NCI-H69 (cell line): ENCODE measurements around the gene SZRD1.
A peak's percentile ranks its signal among the peaks of the same experiment; 100 is the strongest.

Experiments used
- DNase-seq: peaks from one replicate; lab custom pipeline; 2025; lab: John Stamatoyannopoulos, UW

Gene SZRD1

DNA sequence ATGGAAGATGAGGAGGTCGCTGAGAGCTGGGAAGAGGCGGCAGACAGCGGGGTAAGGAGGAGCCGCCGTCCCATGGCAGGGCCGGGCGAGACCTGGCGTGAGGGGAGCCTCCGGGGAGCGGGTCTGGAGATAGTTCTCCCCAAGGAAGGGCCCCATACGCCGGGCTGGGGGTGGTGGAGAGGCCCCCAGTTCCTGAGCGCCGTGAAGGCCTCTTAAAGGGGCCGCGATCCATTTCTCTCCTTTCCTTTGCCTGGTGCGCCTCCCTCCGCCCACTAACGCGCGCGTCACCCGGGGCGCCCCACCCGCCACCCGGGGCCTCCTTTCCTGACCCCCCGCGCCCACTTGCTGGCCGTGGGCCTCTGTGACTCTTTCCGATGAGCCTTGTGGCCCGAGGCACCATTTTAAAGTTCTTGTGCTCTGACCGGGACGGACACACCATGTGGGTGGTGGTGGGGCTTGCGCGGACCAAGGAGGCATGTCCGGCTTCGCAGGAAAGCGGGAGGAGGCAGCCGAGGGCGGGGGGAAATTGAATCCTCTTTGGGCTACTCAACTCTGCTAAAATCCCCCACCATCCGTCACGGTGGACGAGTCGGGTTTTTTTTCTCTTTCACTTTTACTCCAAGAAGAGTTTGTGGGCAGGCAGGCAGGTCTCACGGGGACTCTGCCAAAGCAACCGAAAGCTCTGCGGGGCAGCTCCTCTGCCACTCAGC is 371 bp downstream of the SZRD1 start:
- peak; percentile 80 for DNase-seq

DNA sequence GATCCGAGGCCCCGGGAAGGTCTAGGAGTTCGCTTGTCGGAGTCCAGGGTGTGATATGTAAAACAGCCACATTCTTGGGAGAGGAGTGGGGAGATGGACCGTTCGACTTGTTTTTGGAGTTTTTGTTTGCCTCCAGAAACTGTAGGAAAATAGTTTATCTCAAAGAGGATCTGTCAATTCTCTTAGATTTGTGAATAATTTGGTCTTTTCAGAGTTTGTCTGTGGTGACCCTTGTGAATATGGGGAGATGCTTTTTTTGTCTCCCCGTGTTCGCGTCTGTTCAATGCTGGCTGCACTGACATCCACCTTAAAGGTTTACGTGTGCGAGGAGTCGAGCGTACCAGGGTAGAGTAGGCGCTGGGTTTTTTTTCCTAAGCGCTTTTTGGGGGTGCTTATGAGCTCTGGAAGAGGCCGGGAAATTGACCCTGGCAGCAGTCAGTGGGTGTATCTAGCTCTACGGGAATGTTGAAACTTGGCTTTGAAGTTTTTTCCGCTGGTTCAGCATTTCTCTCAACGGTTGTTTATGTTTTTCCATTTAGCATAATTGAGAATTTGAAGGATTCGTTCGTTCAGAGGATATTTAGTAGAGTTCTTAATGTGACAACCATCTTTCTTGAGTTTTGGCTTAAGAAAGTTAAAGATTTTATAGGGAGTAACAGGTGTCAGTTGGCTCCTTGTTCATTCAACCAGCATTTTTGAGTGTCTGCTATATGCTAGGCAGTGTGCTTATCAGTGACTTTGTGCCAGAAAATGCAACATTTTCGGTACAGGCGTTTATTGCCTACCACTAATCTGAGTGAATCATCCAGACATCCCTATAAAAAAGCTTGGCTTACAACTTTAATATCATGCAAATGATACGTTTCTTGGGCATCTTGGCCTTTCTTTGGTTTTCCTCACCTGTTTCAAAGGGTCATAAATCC is 1.2 kb downstream of the SZRD1 start:
- peak; percentile 3 for DNase-seq

DNA sequence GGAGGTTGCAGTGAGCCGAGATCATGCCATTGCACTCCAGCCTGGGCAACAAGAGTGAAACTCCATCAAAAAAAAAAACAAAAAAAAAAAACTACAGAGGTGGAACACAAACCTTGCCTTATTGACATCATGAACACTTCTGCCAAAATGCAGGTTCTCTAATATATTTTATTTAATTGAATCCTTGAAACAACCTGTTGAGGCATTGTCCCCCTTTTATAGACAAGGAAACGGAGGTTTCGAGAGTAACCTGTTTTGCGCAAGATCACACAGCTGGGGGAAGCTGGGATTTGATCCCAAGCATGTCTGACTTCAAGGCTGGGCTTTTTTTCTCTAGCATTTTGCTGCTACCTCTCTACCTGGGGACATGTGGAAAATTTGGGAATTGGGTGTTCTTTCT is 2.8 kb downstream of the SZRD1 start:
- no peak for DNase-seq

DNA sequence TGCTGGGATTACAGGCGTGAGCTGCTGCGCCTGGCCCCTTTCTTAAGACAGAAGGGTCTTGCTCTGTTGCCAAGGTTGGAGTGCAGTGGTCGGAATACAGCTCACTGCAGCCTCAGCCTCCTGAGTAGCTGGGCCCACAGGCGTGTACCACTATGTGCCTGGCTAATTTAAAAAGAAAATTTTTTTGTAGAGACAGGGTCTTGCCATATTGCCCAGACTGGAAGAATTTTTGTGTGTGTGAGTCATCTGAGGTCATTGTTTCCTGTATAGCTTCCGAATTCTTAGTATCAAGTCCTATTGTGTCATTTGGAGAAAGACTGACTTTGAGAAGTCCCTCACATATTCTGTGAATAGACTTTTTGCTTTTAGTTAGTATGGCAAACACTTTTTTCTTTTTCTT is 4.7 kb downstream of the SZRD1 start:
- no peak for DNase-seq

DNA sequence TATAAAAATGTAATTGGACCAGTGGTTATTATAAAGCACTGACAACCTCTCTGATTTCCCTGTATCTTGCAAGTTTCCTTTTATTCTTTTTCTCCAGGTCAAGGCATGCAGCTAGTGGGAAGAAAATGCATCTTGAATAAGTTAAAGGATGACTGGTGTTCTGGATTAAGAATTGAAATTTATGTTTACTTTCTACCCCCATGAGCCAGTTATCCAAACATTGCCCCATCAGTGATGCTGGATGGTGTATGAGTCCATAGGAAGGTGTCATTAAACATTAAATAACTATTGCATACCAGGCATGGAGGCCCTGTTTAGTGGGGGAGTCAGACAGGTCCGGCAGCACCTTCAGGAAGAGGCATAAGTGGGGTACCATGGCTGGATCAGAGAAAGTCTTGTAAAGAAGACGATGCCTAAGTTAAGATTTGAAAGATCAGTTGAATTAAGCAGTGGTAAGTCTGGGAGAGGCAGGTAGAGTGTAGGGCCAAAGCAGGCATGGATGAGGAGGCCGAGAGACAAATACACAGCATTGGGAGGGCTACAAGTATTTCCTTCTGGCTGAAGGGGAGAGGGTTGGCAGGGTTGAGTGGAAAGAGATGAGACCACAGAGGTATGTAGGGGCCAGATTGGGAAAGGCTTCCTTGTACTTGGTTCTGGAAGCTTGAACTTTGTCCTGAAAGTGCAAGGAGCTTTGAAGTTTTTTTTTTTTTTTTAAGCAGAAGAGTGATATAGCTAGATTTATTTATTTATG is 5.7 kb downstream of the SZRD1 start:
- no peak for DNase-seq

DNA sequence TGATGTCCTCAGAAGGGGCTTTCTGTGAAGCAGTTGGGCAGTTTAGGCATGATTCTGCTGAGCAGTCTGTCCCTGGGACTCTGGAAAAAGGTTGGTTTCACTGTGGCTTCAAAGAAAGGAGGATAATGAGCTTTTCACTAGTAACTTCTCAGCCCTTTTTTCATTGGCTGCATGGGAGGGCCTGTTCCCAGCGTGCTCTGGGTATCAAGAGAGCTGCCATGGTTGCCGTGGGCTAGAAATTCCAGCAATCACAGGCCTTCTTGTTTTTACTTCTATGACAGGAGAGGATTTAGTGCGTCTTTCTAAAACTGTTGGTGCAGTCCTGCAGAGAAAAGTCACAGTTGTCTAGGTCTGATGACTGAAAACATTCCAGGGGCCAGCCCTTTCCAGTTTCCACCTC is 7.2 kb downstream of the SZRD1 start:
- no peak for DNase-seq

DNA sequence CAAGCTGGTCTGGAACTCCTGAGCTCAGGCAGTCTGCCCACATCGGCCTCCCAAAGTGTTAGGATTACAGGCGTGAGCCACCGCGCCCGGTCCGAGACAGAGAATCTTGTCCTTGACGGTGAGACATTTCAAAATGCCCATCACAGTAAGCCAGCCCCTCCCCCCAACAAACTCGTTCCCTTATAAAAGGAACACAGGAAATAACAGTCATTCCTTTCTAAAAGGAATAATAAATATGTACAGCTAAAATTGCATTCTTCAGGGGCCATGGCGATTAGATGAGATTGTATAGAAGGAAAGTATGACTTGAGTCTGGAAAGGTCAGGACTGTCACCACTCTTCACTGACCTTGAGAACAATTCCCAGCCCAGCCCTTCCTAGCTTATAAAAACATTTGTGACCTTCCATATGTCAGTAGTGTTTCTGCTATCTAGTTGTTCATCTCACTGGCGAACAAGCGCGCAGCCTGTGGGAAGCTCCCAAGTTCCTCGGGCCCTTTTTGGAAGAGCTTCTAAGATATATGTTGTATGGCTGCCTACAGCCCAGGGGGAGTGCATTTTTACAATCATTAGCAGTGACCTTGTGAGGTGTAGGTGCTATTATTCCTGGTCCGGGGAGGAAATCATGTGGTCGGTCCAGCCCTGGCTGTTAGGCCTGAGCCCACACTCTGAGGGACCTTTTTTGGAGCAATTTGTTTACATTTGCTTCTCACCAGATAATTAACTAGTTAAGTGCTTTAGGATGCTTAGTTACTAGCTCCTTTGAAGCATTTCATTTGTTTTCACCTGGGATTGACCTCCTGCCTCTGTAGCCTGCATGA is 8.7 kb downstream of the SZRD1 start:
- peak; percentile 45 for DNase-seq

DNA sequence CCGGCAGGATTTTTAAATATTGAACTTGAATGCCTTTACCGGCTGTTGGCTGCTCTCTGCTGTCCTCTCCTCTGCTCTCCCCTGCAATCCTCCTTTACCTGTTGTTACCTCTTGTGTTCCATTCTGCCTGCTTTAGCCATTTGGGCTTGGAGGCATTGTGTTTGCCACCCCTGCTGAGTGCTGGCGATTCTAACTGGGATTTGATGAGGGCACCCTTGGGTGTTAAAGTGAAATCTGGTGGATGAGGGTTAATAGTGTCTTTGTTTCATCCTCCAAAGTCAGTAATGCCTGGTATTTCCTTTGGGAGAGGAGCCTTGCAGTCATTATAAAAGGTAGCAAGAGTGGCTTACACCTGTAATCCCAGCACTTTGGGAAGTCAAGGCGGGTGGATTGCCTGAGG is 9.9 kb downstream of the SZRD1 start:
- peak; percentile 28 for DNase-seq

DNA sequence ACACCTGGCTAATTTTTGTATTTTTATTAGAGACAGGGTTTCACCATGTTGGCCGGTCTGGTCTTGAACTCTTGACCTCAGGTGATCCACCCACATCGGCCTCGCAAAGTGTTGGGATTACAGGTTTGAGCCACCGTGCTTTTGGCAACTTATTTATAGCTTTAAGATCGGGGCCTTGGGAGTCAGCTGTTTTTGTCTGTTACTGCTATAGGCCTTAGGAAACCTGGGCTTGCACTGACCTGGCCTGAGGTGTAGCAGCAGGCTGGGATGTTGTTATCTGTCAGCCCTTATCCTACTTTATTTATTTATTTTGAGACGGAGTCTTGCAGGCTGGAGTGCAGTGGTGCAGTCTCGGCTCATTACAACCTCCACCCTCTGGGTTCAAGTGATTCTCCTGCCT is 11.4 kb downstream of the SZRD1 start:
- DNase-seq = no peak

DNA sequence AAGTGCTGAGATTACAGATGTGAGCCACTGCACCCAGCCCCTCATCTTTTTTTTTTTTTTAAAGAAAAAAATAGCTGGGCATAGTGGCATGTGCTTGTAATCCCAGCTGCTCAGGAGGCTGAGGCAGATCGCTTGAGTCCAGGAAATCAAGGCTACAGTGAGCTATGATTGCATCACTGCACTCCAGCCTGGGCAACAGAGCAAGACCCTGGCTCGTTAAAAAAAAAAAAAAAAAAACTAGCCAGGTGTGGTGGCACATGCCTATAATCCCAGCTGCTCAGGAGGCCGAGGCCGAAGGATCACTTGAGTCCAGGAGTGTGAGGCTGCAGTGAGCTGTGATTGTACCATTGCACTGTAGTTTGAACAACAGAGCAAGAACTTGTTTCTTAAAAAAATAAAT is 13.8 kb downstream of the SZRD1 start:
- no peak for DNase-seq

DNA sequence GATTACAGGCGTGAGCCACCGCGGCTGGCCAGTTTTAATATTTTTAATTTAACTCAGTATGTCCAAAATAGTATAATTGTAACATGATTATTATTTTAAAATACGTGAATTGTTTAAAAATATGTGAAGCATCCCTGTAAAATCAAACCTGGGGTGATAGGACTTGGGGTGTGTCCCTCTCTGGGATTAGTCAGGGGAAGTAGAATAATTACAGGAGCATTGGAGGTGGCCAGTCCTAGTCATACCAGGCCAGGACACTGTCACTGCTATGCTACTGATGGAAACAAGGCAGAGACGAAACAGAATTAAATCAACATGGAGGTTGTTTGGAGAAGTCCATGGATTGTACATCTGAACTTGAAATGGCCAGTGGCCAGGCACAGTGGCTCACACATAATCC is 16.8 kb downstream of the SZRD1 start:
- DNase-seq = no peak

DNA sequence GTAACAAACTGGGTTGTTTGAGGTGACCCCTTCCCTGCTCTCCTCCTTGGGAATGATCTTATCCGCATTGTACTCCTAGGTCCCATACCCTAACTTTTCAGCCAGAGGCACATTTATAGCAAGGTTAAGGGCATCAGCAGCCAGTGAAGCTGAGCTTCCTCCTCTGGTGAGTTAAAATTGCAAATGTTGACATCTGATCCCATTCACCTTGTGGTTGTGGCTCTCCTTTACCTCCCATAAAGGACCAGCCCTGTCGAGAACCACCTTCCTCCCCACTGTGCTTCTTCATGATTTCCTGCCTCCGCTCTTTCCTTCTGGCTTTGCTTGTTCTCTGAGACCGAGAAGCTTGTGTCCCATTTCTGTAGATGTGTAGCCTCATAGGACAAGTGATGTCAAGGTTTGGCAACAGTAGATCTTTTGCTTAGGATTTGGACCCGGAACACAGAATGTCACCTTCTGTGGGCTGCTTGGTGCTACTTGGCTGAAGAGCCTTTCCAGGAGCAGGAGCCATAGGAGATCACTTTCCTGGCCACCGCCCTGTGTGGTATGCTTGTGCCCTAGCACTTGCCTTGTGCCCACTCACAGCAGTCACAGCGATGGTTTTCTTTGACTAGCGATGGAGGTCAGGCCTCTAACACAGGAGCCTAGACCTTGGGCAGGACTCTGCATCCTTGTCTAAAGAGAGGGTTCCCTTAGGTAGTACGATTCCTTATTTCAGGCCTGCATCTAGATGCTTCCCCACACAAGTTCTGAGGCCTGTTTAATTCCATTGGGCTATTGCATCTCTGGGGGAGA is 18.8 kb downstream of the SZRD1 start:
- no peak for DNase-seq

DNA sequence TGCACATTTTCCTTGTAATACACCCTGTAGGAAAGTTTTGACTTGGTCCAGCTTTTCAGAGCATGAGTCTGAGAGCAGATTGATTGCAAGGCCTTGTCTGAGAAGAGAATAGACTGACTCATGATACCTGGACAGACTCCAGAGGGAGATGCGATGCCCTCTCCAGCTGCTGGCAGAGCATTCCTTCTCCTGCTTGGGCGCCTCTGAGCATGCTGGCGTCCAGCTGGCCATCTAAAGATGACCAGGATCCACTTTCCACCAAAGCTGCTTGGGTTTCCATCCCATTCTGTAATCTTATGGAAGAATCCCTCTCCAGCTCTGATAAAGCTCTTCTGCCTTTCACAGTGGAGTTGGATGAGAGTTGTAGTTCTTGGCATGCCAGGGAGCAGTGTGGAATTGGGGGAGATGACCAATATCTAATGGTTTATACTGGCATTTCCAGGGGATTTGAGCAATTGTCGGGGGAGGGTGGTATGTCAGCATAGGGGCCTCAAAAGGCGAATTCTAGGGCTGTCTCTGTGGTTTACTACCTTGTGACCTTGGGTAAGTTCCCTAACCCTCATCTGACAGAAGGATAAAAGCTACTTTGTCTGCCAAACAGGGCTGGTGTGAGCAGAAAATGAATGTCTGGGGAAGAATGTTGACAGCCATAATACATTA is 19.5 kb downstream of the SZRD1 start:
- DNase-seq = no peak

DNA sequence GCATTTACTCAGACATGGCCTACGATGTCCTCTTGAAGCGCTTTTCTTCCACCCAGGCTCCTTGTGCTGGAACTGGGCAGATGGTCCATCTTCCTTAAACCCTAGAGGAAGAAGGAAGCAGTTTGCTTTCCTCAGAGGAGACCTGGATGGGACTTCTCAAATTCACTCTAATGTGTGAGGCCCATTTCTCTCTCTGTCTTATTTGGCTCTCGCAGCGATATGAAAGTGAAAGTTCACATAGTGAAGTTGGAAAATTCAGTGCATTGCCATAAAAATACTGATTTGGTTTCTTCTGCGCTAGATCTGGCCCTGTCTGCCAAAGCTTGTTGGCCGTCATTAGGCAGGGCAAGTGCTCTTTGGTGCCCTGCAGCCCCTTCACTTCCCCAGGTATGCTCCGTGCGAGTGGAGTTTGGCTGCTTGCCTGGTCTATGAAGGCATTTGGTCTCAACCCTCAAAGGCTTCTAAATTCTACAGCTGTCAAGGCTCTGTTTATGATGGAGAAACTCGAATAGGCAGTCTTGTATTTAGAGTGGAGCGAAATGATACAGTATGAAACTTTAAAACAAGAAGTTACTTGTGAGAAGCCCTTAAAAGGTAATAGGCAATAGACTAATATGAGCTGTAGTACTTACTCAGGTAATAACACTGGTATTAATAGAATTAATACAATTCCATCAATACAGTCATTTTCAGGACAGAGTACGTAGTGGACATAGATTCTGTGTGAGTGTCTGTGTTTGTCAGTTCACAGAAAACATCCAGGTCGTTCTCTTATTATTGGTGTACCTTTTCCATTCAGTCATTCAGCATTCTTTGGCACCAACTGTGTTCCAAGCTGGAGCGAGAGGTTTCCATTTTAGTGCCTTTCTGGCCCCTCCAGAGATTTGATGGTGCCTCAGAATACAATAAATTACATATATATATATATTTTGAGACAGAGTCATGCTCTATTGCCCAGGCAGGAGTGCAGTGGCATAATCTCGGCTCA is 20.5 kb downstream of the SZRD1 start:
- DNase-seq = no peak

DNA sequence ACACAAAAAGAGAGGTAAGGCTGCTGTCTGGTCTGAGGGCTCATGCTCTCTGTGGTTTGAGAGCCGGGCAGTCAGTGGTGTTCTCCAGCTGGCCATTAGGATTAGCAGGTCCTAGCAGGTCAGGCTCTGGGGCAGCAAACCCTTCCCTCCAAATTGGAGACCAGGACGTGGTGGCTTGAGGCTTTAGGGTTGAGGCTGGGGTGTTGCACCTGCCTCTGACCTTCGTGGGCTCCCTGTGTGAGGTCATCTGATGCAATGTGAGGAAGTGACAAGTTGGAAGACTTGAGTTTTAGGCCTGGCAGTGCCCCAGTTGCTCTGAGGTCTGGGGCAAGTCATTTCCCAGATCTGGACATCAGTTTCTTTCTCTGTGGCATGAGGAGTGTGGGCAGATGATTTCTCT is 24.4 kb downstream of the SZRD1 start:
- DNase-seq = no peak

DNA sequence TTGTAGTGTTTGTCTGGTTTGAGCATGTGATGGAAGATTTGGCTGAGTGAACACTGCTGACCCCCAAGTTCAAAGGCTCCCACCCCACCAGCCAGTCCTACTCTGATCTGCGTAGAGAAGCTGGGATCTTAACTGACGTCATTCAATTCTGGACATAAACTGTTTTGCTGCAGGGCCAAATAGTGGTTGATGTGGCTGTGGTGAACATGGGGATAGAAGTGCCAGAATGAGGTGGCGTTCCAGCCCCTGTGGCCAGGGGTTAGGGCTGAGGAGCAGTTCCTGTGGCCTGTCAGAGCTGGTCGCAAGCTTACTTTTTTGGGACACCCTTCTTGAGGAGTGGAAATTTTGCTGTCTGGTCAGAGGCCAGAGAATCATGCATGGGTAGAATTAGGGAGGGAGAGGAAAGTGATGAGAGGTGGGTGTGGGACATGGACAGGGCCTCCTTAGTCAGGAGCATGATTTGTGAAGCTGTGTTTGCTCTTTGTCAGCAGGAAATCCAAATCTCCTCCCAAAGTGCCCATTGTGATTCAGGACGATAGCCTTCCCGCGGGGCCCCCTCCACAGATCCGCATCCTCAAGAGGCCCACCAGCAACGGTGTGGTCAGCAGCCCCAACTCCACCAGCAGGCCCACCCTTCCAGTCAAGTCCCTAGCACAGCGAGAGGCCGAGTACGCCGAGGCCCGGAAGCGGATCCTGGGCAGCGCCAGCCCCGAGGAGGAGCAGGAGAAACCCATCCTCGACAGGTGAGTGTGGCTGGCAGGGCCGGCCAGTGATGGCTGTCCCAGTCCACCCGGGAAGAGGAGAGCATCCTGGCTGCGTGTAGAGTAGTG is 25.9 kb downstream of the SZRD1 start:
- DNase-seq = no peak

DNA sequence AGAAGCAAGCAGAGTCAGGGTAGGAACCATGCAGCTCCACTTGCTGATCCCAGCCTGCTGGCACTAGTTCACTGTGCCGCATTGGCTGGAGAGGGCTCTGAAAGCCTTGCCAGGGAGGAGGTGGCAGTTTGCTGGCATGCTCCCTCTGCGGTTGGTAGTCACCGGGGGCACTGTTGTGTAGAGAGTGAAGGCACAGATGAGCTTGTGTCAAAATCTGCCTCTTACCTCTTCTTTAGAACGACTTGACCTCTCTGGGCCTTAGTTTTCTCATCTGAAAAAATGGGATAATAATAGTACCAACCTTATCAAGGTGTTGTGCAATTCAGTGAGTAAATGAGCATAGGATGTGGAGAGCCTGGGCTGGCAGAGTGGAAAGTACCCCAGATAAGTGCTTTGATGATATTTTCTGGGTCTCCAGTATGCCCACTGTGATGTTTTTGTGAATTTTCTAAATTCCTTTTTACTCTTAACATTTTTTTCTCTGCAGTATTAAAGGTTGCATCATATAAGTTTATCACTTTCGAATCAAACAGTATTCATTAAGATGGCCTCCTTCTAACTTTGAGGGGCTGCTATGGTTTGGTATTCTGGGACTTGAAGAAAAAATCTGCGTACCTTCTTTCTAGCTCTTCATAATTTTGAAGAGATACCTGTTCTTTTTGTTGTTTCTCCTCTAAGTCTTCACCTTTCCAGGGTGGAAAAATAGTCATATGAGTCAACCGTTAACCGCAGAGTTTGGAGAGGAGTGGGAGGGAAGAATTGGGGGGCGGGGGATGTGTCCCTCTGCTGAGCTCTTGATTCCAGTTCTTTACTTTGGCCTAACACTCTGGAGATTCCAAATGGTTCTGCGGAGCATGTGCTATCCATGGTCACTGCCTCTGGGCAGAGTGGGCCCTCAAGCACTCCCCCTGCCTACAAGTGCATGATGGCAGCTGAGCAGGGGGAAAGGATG is 26.8 kb downstream of the SZRD1 start:
- DNase-seq = peak; percentile 4
